GM18502 (cell line): ENCODE results near the gene TPO.
"Not testable (repeated sequence)": the region's sequence is repeated elsewhere in the genome, so short reads cannot be mapped to it uniquely, and the experiment has no call there.

Experiments used
- ATAC-seq: cut with Tn5 transposase; IDR thresholded peaks from one replicate; pipeline ENCODE4 v1.9.1; 2021; ENCODE audit warnings: mild to moderate bottlenecking; ENCODE audit not compliant: unreplicated experiment, poor library complexity

Gene TPO

DNA sequence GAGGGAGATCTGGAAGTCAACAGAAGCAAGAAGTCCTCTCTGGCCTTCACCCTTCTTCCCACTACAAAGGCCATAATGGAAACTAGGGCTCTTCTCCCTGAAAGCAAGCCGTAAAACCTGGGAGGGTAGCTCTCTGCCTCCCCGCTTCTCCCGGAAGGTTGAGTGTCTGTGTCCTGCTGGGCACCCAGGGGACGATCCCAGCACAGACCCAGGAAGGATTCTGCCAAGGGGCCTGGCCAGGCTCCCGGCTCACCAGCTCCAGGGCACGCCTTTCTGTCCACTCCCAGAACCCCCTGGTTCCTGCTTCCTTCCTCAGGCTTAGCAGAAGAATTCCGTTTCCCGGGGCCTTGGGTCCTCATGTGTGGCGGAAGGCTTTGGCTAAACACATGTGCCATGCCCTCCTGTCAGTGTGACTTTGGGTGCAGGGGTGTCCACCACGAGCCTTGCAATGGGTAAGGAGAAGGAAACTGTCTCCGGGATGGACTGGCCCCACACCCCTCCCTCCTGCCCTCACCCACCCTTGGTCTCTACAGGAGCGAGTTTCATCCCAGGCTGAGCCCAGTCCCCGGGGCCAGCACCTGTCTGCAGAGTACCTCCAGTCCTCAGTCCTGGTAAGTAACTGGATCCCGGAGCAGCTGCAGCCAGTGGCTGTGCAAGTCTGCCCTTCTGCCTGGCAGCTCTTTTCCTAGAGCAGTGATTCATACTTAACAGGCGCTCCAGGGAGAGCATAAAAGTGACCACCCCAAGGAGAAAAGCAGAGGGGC lies 135.8 kb downstream of the TPO start:
- ATAC-seq = no peak

GRCh38 chr2:1550076-1550475 lies 136.8 kb downstream of the TPO start:
- ATAC-seq = no peak

GRCh38 chr2:1550658-1551316 lies 137.5 kb downstream of the TPO start:
- ATAC-seq = peak; percentile 86

DNA sequence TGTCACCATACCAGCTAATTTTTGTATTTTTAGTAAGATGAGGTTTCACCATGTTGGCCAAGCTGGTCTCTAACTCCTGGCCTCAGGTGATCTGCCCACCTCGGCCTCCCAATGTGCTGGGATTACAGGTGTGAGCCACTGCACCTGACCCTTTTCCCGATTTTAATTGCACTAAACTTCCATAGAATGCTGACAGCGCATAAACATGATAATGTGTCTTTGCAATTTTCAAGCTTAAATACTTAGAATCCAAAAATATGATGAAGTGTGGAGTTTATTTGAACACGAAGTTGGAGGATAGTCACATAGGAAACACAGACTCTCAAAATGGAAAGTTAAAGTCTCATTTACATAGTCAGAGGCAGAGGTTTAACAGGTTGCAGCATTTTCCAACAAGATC lies 138.6 kb downstream of the TPO start:
- ATAC-seq = no peak

- no peak for ATAC-seq
Measured at GRCh38 chr2:1552611-1553010, 139.3 kb downstream of the TPO start.

GRCh38 chr2:1553671-1554295 lies 140.5 kb downstream of the TPO start:
- no peak for ATAC-seq

DNA sequence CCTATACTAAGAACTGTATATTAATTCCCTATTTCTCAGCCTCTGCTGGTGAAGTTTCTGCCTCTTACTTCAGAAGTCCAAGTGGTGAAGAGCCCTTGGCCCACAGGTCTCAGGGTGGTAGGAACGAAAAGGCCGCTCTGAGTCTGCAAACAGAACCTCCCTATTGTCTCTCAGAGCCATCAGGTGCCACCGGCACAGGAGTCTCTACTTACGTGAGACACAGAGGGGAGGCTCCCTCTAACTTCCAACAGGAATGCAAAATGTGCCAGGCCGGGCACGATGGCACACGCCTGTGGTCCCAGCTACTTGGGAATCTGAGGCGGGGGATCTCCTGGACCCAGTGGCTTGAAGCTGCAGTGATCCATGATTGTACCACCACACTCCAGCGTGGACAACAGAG lies 143.0 kb downstream of the TPO start:
- no peak for ATAC-seq

- no peak for ATAC-seq
Measured at GRCh38 chr2:1556776-1557466, 143.7 kb downstream of the TPO start.

DNA sequence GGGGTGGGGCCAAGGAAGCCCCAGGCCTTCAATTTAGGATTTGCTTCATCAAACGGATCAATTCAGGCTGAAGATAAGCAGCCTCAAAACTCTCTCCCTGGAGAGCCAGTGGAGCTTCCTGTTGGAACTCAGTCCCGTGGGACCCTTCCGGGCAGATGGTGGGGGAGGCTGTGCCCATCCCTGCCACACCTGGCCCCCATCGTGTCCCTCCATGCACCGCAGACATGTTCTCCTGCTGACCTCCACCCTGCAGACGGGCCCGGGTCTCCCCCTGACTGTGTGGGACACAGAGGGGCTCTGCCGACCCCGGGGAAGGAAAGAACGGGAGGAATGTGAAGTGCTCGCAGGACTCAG lies 144.2 kb downstream of the TPO start:
- no peak for ATAC-seq

DNA sequence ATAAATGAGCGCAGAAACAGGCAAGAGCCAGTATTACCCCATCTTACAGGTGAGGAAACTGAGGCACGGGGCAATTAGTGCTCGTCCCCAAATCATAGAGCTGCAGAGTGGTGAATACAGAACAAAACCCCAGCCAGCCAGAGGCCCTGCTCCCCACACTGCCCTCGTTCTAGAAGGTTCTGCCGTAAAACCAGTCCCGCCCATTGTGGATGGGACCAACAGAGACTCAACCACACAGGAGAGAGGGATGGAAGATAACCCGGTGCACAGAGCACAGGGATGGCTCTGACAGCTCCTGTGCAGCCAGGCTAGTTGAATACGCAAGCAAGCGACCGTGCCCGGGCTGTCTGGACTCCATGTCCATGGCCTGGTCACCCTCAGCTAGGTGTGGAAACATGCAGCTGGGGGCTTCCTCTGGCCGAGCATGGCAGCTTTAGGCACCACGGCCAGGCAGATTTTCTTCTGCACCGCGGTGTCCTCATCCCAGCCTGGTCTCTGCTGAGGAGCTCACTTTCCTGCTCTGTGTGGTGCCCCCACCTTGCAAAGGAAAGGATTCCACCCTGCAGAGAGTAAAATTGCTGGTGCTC lies 146.4 kb downstream of the TPO start:
- no peak for ATAC-seq

- no peak for ATAC-seq
Measured at GRCh38 chr2:1561259-1561658, 148.0 kb downstream of the TPO start.

DNA sequence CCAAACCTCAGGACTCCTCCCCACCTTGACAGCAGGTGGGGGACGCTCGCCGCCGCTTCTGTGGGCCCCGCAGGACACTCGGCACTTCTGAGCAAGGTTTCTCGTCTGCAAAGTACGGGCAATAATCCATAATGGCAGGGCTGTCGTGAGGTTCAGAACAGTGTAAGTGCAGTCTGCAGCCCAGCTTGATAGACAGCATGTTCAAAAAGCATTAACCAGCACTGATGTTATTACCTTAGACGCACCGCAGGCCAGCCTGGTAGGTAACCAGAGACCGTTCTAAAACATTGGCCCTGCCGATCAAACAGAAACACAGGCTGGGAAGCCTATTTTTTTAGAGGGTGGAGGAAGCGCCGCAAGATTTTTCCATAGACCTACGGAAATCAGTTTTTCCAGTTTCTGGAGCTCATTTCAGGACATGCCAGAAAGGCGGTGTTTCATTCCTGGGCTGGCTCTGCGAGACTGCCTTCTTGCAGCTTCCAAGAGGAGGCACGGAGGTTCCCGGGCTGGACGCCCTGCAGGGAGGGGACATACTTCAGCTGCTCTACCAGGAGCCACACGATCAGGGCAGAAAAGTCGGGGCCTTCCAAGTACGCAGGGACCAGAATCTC lies 148.7 kb downstream of the TPO start:
- no peak for ATAC-seq

DNA sequence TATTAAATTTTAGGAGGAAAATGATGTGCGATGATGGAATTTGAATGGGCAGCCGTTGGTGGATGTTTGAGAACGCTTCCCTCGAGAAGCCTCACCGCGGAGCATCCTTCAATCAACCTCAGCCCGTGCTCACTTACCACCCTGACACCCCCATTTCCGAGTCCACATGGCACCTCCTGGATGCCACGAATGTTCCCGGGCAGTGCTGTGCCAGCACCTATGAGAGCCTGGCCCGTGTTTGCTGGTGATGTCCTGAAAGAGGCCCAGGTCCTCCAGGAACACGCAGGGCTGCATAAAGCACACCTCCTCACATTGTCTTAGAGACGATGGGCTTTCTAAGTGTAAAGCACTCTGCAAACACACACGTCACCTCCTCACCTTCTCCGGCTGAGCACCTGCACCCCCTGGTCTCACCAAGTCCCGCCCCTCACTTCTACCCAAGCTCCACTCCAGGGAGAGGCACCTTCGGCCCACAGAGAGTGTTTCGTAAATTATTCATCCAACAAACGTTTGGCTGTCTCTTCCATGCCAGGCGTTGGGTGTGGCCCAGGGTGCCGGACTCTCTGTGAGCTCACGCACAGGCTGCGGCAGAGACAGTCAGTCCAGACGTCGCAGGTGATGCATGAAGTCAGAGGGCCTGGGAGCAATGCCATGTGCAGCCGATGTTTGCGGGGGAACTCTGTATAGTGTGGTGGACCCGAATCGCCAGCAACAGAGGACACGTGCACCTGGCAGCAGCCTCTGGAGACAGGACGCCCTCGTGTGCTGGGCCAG lies 150.0 kb downstream of the TPO start:
- ATAC-seq = no peak

DNA sequence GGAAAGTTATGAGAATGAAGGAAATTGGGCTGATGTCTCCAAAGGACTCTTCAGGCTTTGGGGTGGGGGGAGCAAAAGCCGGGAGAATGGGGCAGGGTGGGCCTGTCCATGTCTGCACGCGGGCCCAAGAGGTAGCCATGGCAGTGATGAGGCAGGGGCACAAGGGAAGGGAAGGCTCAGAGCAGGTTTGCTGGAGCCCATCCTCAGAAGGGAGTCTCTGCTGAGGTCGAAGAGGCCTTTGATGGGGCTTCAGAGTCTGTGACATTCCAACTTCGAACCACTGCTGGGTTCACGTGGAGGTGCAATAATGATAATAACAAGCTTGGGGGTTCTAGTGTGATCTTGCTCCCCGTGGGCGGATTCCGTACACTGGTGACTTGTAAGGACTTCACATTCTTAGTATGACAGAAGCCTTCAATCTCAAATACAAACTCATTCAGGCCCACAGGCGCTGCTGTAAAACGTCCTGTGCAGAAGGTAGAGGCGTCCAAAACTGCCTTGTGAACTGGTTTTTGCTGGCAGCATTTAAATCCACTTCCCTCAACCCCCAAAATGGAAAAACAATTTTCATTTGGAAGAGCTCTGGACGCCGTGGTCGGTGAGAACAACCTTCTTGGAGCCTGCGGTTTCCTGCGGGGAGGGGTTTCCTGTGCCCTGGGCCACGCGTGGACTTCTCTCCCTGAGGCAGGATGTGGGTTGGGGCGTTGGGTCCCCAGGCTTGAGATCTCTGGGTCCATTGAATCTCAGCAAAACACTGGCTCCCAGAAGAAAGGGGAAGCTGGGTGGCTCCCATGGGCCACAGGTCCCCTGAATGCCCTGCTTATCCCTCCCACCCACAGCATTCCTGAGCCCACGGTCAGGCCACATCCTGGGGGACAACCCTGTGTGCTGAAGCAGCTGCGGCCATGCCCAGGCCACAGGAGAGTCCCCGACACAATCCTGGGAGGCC lies 151.0 kb downstream of the TPO start:
- ATAC-seq = no peak

DNA sequence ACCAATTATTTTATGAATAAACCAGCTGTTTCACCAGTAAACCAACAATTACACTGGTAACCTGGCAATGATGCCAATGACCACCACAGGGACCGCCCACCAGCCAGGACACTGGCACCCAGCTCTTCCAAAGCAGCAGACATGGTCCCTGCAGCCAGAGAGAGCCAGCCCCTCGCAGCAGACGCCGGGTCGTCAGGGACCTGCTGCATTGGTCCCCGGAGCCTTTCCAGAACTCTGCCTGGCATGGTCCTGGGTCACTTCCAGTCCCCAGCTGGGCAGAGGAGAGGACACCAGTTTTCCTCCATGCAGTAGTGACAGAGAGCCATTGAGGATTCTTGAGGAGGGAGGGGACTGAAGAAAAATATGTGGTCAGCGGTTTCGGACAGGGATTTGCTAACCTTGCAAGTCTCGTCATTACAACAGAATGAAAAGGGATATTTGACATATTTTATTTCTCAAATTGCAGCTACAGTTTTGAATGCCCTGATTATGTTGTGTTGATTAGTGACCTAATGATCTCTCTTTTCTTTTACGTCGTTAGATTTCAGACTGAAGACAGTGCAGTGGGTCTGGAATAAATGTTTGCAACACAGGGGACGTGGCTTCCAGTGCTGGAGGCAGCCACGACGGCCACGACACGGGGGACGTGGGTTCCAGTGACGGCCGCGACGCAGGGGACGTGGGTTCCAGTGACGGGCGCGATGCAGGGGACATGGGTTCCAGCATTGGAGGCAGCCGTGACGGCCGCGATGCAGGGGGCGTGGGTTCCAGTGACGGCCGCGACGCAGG lies 154.5 kb downstream of the TPO start:
- ATAC-seq = no peak

DNA sequence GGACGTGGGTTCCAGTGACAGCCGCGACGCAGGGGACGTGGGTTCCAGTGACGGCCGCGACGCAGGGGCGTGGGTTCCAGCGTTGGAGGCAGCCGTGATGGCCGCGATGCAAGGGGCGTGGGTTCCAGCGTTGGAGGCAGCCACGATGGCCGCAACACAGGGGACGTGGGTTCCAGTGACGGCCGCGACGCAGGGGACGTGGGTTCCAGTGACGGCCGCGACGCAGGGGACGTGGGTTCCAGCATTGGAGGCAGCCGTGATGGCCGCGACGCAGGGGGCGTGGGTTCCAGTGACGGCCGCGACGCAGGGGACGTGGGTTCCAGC lies 155.0 kb downstream of the TPO start:
- ATAC-seq = not testable (repeated sequence)

DNA sequence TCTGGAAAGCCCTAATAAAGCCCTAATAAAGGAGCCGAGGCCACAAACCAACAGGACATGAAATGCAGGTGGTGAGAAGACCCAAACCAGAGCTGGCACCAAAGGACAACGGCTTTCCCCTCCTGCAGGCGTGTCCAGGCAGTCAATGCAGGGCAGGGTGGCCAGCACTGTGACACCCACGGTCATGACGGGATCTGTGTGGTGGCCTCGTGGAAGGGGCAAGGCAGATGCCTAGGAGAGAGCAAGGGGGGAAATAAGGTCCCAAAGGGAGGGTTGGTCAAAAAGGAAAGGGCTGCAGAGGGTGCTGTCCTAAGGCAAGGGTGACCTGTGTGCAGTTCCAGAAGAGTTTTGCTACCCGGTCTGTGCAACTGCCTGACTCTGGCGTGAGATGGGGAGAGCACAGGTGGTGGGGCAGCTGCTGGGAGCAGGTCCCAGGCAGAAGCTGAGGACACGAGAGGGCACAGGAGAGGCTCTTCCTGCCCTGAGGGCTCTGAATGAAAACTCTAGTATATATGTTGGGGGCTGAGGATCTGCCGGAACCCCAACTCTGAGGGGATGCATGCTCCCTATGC lies 156.7 kb downstream of the TPO start:
- ATAC-seq = no peak
